Limb (tissue), 2 donors: ENCODE measurements around the gene FOXN4.

Source experiments
- DNase-seq, 2 donors: peaks; one replicate each; pipeline ENCODE4 v3.0.0-alpha.2; 2016; ENCODE audit errors: extremely low spot score in 2 of 2

FOXN4 gene

DNA sequence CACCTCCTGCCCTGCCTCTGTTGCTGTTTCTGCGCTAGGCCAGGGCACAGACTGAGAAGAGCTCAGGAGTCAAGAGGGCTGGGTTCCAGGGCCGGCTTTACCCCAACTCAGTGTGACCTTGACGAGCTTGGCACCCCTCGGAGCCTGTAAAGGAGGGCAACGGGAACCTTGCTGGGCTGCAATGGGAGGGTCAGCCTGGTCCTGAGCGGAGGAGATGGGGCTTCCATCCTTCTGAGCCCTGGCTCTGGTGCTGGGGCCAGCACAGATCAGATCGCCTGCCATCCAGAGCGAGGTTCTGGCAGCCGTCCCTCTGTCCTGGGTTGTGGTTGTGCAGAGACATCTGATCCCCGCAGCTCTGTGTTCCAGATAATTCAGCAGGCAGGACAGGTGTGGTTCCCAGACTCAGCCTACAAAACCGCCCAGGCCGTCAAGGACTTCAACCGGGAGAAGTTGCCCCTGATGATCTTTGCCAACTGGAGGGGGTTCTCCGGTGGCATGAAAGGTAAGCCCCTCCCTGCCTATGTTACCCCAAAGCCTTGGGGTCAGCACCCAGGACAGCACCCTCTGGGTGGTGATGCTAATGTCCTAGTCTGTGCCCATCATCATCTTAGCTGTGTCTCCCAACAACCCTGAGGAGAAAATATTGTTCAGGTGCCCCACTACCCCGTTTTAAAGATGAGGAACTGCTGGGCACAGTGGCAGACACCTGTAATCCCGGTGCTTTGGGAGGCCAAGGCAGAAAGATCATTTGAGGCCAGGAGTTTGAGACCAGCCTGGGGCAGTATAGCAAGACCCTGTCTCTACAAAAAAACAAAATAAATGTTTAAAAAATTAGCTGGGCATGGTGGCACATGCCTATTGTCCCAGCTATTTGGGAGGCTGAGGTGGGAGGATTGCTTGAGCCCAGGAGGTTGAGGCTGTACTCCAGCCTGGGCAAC lies 50.2 kb downstream of the FOXN4 start:
- DNase-seq: no peak

DNA sequence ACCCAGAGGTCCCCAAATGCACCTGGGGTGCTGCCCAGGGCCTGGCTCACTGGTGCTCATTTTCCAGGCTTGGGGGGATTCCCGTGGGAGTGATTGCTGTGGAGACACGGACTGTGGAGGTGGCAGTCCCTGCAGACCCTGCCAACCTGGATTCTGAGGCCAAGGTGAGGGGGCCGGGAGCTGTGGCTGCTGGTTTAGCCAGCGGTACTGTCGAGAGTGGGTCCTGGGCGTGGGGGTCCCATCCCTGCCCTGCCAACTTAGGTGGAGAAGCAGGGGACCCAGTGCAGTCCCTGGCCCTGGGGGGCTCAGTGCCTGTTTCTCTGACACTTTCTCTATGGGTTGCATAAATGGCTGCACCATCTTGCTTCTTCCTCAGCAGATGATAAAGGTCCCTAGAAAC lies 50.9 kb downstream of the FOXN4 start:
- no peak for DNase-seq

DNA sequence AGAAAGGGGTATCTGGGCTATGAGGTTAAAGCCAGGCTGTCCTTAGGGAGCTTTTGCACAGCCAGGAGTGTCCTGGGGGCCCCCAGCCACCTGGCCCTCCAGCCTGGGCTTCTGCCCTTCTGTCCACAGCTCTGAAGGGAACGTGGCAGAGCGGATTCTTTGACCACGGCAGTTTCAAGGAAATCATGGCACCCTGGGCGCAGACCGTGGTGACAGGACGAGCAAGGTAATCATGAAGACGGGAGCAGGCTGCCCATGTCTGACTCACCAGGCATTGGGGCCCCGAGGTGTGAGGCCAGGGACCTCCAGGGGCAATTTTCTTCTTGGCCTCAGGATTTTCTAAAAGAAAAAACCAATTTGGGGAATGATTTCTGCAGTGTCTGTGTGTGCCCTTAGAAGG lies 53.1 kb downstream of the FOXN4 start:
- DNase-seq: no peak

DNA sequence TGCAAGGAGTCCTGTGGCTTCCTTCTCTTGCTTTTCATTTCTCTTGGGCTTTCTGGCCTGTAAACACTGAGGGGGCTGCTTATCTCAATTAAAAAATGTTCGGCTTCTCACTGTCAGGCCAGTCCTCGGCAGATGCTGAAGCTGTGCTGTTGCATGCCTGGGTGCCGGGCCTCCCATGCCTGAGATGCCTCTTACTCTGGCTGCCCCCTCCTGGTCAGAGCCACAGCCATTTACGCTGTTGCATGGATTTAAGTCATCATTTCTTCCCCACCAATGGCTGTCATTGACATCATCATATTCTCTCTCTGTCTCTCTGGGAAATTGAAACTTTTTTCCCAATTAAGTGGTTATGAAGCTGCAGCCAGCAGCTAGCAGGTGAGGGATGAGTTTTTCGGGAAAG lies 53.7 kb downstream of the FOXN4 start:
- DNase-seq: no peak

DNA sequence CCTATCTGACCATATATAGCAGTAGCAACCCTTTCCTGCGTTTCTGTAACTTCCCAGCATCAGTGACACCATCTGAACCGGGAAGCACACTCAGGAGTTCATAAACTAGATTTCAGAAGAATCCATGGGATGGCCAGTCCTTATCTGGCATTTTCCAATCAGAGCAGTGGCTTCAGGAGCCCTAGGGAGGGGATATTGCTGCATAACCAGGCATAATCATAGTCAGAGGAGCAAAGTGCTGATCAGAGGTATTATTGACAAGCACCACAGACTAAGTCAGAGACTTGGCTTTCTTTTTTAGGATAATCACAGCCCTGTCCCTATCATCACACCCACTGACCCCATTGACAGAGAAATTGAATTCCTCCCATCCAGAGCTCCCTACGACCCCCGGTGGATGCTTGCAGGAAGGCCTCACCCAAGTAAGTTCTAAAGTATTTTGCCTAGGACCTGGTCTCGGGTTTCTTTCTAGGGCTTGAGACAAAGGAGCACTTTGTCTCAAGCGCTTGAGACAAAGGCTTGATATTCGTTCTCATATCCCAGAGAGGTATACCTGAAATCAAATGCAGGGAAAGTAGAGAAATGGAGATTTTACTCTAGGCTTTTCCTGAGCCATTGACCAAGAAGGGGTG lies 55.1 kb downstream of the FOXN4 start:
- no peak for DNase-seq

DNA sequence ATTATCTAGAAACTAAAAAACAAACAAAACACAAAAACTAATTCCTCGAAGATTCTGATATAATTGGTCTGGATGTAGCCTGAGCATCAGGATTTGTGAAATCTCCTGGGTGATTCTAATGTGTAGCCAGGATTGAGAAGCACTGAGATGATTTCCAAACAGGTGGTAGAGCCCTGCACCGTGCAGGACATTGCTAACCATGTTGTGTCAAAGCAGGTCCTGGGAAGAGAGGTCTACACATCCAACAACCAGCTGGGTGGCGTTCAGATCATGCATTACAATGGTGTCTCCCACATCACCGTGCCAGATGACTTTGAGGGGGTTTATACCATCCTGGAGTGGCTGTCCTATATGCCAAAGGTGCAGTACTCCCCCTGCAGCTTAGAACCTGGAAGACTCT lies 56.3 kb downstream of the FOXN4 start:
- DNase-seq: no peak

DNA sequence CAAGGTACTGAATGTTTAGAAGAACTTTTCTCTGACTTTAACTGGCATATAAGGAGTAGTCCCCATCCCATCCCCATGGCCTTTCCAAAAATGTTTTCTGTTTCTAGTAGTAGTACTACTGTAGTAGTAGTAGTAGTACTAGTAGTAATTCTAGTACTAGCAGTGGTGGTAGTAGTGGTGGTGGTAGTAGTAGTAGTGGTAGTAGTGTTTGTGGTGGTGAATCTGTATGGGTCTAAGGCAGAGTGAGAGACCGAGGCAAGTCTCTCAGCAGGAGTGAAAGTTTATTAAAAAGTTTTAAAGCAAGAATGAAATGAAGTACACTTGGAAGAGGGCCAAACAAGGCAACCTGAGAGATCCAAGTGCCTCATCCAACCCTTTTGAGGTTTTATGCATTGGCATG lies 58.6 kb downstream of the FOXN4 start:
- DNase-seq: no peak

GRCh38 chr12:109247831-109248654 lies 61.0 kb downstream of the FOXN4 start:
- DNase-seq: no peak

DNA sequence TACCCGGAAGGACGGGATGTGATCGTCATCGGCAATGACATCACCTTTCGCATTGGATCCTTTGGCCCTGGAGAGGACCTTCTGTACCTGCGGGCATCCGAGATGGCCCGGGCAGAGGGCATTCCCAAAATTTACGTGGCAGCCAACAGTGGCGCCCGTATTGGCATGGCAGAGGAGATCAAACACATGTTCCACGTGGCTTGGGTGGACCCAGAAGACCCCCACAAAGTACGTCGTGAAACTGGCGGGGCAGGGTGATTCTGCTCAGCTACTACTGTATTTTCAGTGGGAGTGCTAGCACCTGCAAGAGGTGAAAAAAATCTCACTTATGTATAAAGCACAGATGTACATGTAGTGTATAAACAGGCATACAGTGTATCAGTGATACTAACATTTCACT lies 62.9 kb downstream of the FOXN4 start:
- DNase-seq: no peak

DNA sequence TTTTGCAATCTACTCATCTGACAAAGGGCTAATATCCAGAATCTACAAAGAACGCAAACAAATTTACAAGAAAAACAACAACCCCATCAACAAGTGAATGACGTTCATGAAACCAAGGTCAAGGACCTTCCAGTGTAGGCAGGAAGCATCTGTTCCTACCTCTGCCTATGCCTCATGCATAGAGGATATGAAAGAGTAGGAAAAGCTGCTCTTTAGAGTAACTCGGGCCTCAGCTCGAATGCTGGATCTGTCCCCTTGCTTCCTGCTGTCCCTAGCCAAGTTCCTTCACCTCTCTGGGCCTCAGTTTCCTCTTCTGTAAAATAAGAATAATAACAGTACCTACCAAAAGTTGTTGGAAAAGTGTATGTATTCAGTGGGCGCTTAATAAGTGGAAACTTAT lies 65.0 kb downstream of the FOXN4 start:
- no peak for DNase-seq

GRCh38 chr12:109241936-109242335 lies 67.1 kb downstream of the FOXN4 start:
- DNase-seq: no peak

- no peak for DNase-seq
Measured at GRCh38 chr12:109240365-109240764, 68.7 kb downstream of the FOXN4 start.

DNA sequence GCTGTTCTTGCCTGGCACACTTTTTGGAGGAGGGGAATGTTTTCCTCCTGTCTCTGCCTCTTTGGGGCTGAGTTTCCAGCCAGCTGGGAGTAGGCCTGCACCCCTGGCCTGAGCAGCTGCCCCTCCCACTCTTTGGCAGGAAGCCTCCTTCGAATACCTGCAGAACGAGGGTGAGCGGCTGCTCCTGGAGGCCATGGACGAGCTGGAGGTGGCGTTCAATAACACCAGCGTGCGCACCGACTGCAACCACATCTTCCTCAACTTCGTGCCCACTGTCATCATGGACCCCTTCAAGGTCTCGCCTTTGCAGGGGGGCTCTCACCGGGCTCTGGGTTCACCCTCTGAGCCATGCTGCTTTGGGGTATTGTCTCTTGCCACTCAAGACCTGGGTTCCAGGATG lies 69.4 kb downstream of the FOXN4 start:
- DNase-seq: no peak

GRCh38 chr12:109239179-109239578 lies 69.9 kb downstream of the FOXN4 start:
- DNase-seq: no peak

DNA sequence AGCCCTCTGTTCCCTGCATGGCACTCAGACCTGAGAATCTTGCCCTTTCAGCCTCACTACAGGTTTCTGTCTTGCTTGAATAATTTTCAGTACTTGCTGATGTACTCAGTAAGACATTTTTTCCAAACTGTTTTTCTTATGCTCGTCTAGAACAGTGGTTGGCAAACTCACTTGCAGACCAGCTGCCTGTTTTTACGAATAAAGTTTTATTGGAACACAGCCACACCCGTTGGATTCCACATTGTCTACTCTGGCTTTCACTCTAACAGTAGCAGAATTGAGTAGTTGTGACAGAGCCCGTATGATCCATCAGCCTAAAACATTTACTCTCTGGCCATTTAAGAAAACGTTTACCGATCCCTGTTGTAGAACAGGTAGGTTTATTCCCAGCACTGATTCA lies 72.8 kb downstream of the FOXN4 start:
- DNase-seq: no peak

DNA sequence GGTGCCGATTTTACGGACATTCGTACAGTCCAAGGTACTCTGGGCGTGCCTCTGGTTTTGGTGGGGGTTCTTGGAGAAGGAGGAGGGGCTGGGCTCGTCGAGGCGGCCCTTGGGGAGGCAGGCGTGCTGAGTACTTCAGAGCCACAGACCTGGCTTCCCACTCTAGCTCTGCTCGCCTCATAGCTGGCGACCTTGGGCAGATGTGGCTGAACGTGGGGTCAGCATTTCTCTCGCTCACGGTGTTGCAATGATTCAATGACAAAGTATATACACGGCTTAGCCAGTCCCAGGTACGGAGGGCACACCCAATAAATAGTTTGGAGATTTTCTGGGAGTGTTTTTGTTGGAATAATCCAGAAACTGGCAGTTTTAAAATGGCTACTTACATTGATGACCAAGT lies 75.1 kb downstream of the FOXN4 start:
- DNase-seq: no peak

DNA sequence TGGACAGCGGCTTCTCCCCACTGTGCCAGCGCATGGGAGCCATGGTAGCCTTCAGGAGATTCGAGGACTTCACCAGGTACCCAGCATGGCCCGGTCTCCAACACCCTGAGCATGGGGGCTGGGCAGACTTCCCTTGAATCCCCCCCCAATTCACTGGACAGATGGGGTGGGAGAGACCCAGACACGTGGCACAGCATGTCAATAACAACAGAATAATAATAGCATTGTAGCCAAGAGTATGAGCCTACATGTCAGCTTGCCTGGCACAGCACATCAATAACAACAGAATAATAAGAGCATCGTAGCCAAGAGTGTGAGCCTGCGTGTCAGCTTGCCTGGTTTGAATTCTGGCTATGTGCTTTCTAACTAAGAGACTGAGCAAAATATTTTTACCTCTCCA lies 76.4 kb downstream of the FOXN4 start:
- no peak for DNase-seq

GRCh38 chr12:109230193-109230592 lies 78.9 kb downstream of the FOXN4 start:
- DNase-seq: no peak

GRCh38 chr12:109228664-109229063 lies 80.4 kb downstream of the FOXN4 start:
- DNase-seq: no peak
